SK-N-MC (cell line): Measurements from ENCODE around the gene TRH.

Experiments used
- EZH2 ChIP-seq: fragments of 200-600 bp; sonication (generic); IDR thresholded peaks from one replicate; pipeline ENCODE4 v1.6.1; 2017; ENCODE audit warnings: antibody characterized with exemption
- POLR2AphosphoS5 ChIP-seq: IDR thresholded peaks from 2 replicates; pipeline ENCODE4 v1.6.1; 2012; ENCODE audit warnings: mild to moderate bottlenecking, low read depth, low read length, borderline replicate concordance

DNA sequence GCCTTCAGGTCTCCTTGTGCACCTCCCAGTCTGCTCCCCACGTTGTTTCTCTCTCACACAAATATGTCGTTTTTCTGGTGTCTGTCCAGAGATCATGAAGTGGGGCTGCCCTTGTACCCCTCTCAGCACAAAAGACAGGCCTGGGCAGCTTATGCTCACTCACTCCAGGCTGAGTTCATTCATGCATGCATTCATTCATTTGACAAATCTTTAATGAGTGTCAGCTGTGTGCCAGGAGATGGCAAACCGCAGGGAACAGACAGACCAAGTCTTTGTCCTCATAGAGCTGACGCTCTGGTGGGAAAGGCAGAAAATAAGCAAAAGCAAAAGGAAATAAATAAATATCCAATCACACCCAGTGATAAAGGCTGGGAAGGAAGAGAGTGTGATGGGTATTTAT lies 7.6 kb upstream of the TRH start:
- no peak for TF ChIP-seq POLR2AphosphoS5
- no peak for TF ChIP-seq EZH2
